NCI-H510A (cell line): ENCODE data around the gene PRSS50.
A peak's percentile ranks its signal among the peaks of the same experiment; 100 is the strongest.

Experiments
- DNase-seq: peaks from one replicate; lab custom pipeline; 2025; lab: John Stamatoyannopoulos, UW

PRSS50 gene

GRCh38 chr3:46670000-46670890 lies 47.4 kb downstream of the PRSS50 start:
- DNase-seq = no peak

- DNase-seq = no peak
These were observed 48.3 kb downstream of the PRSS50 start for GRCh38 chr3:46669191-46669999.

- DNase-seq = no peak
These were observed 49.1 kb downstream of the PRSS50 start for GRCh38 chr3:46668591-46668990.

- no peak for DNase-seq
These were observed 49.6 kb downstream of the PRSS50 start for GRCh38 chr3:46668116-46668515.

GRCh38 chr3:46667657-46668056 lies 50.0 kb downstream of the PRSS50 start:
- no peak for DNase-seq

GRCh38 chr3:46667061-46667621 lies 50.5 kb downstream of the PRSS50 start:
- no peak for DNase-seq

GRCh38 chr3:46666453-46666845 lies 51.2 kb downstream of the PRSS50 start:
- no peak for DNase-seq

GRCh38 chr3:46665763-46666452 lies 51.8 kb downstream of the PRSS50 start:
- no peak for DNase-seq

GRCh38 chr3:46664971-46665762 lies 52.5 kb downstream of the PRSS50 start:
- DNase-seq = no peak

- no peak for DNase-seq
These were observed 53.3 kb downstream of the PRSS50 start for GRCh38 chr3:46664188-46664970.

GRCh38 chr3:46663591-46664135 lies 54.0 kb downstream of the PRSS50 start:
- DNase-seq = peak; percentile 56

- DNase-seq = no peak
These were observed 54.7 kb downstream of the PRSS50 start for GRCh38 chr3:46662771-46663551.
